GM10266 (cell line): Measurements from ENCODE around the gene RNU4-1.

Source experiments
- DNase-seq: peaks from one replicate; pipeline ENCODE4 v3.0.0; 2012; ENCODE audit errors: extremely low spot score
- CTCF ChIP-seq: IDR thresholded peaks from 2 replicates; pipeline ENCODE4 v1.5.1; 2012; ENCODE audit warnings: mild to moderate bottlenecking, low read depth; ENCODE audit not compliant: control insufficient read depth, insufficient read depth; ENCODE audit errors: missing control alignments

RNU4-1 gene

GRCh38 chr12:120287491-120287890 lies 5.5 kb downstream of the RNU4-1 start:
- DNase-seq, result no peak
- no peak for TF ChIP-seq CTCF

DNA sequence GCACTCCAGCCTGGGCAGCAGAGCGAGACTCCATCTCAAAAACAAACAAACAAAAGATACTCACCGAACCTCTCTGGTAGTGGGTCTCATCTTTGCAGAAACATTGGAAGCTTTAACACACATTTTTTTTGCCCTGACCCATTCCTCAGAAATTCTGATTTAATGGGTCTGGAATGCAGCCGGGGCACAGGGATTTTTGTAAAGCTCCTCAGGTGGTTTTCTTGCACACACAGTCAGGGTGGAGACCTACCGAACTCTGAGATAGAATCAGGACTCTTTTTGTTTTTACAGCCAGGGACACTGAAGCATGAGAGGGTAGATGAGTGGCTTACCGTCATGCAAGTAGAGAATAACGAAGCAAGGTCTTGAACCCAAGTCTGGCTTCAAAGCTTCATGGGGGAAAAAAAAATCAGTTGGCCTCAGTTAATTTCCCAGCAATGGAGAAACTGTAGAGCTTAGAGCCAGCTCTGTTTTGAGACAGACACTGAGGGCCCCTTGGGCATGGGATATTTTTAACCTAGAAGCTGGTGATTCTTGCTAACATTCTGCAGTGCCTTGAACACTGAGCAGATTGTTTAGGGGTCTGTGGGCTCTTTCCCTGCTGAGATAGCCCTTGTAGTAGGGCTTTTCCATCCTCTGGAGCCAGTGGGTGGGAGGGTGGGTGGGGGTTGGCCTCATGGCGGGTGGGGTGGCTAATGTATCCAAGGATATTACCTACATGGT lies 6.1 kb downstream of the RNU4-1 start:
- TF ChIP-seq CTCF, result no peak
- DNase-seq, result no peak

- DNase-seq, result no peak
- no peak for TF ChIP-seq CTCF
These were observed 8.7 kb downstream of the RNU4-1 start for GRCh38 chr12:120284381-120284780.

- TF ChIP-seq CTCF, result no peak
- DNase-seq, result no peak
These were observed 9.7 kb downstream of the RNU4-1 start for GRCh38 chr12:120283318-120283717.

DNA sequence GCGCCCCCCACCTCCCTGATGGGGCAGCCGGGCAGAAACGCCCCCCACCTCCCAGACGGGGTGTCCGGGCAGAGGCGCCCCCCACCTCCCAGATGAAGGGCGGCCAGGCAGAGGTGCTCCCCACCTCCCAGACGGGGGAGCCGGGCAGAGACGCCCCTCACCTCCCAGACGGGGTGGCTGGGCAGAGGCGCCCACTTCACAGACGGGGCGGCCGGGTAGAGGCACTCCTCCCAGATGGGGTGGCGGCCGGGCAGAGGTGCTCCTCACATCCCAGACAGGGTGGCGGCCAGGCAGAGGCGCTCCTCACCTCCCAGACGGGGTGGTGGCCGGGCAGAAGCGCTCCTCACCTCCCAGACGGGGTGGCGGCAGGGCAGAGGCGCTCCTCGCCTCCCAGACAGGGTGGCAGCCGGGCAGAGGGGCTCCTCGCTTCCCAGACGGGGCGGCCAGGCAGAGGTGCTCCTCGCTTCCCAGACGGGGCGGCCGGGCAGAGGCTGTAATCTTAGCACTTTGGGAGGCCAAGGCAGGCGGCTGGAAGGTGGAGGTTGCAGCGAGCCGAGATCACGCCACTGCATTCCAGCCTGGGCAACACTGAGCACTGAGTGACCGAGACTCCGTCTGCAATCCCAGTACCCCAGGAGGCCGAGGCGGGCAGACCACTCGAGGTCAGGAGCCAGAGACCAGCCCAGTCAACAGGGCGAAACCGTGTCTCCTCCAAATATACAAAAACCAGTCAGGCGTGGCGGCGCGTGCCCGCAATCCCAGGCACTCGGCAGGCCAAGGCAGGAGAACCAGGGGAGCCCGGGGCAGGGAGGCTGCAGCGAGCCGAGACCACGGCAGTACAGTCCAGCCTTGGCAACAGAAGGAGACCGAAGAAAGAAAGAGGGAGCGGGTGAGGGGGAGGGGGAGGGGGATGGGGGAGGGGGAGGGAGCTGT lies 14.6 kb downstream of the RNU4-1 start:
- TF ChIP-seq CTCF, result no peak

GRCh38 chr12:120276734-120277133 lies 16.3 kb downstream of the RNU4-1 start:
- no peak for TF ChIP-seq CTCF
- DNase-seq, result no peak

More for the DNA sequence above, 14.6 kb downstream of the RNU4-1 start:
- no peak for DNase-seq

- TF ChIP-seq CTCF, result no peak
- DNase-seq, result no peak
These were observed 25.3 kb downstream of the RNU4-1 start for GRCh38 chr12:120267736-120268135.
